Suprapubic skin (tissue), 4 donors: Measurements from ENCODE around the gene DPY19L3.

Experiments used
- EP300 ChIP-seq: sonication (generic); formaldehyde crosslinking; IDR thresholded peaks from one replicate; pipeline ENCODE4 v1.6.1; 2017; ENCODE audit warnings: antibody characterized with exemption
- POLR2AphosphoS5 ChIP-seq, 3 donors: sonication (generic); formaldehyde crosslinking; IDR thresholded peaks; one replicate each; pipeline ENCODE4 v1.6.1; 2017; ENCODE audit warnings: antibody characterized with exemption in 3 of 3
- TF ChIP-seq, protein P1 (sequence below), 2 donors: fragments of 200-600 bp in 1 of 2; fragments of 450-650 bp in 1 of 2; sonication (generic) in 1 of 2; IDR thresholded peaks; one replicate each; pipeline ENCODE4 v1.5.1; 2016 to 2019; ENCODE audit warnings: antibody characterized with exemption in 2 of 2, mild to moderate bottlenecking in 1 of 2, moderate library complexity in 1 of 2

DNA sequence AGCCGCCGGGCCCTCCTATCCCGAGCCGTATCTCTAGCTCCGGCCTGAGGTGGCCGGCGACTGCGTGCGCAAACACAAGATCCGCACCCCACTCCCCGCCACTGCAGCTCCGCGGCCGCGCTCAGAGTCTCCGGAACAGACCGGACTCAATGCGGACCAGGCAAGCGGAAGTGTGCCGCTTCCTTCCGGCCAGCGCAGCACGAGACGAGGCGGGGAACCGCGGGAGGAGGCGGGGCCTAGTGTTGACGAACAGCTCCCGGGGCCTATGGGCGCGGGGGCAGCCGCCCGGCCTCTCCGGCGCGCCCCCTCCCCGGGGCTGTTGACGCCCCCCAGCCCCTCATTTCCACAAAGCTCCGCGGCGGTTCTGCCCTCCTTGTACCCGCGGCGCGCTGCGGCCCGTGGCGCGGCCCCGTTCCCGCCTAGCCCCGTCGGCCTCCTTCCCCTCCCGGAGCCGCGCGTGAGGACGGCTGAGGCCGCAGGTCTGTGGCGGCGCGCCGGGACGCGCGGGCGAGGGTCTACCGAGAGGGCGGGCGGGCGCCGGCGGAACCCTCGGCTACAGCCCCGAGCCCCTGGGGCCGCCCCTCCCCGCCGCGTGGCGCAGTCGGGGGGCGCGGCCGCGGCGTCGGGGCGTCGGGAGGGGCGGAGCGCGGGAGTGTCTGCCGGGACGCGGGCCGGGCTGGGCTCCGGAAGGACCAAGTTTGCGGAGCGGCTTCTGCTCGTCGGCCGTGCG is at the start of gene DPY19L3:
- TF ChIP-seq, protein P1, sequence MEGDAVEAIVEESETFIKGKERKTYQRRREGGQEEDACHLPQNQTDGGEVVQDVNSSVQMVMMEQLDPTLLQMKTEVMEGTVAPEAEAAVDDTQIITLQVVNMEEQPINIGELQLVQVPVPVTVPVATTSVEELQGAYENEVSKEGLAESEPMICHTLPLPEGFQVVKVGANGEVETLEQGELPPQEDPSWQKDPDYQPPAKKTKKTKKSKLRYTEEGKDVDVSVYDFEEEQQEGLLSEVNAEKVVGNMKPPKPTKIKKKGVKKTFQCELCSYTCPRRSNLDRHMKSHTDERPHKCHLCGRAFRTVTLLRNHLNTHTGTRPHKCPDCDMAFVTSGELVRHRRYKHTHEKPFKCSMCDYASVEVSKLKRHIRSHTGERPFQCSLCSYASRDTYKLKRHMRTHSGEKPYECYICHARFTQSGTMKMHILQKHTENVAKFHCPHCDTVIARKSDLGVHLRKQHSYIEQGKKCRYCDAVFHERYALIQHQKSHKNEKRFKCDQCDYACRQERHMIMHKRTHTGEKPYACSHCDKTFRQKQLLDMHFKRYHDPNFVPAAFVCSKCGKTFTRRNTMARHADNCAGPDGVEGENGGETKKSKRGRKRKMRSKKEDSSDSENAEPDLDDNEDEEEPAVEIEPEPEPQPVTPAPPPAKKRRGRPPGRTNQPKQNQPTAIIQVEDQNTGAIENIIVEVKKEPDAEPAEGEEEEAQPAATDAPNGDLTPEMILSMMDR (IDR thresholded peaks at IDR 0.05): no peak
- TF ChIP-seq POLR2AphosphoS5 (IDR thresholded peaks at IDR 0.05) (peak; percentile 79 to 93 (median 92)), EP300 (no peak)
